GM19324 (cell line): ENCODE data around the gene CNTNAP2.
"Not testable (repeated sequence)": the region's sequence is repeated elsewhere in the genome, so short reads cannot be mapped to it uniquely, and the experiment has no call there.

ENCODE experiments used
- ATAC-seq: cut with Tn5 transposase; IDR thresholded peaks from one replicate; pipeline ENCODE4 v1.9.1; 2021; ENCODE audit warnings: mild to moderate bottlenecking, moderate library complexity; ENCODE audit not compliant: unreplicated experiment, low FRiP score

Gene CNTNAP2

DNA sequence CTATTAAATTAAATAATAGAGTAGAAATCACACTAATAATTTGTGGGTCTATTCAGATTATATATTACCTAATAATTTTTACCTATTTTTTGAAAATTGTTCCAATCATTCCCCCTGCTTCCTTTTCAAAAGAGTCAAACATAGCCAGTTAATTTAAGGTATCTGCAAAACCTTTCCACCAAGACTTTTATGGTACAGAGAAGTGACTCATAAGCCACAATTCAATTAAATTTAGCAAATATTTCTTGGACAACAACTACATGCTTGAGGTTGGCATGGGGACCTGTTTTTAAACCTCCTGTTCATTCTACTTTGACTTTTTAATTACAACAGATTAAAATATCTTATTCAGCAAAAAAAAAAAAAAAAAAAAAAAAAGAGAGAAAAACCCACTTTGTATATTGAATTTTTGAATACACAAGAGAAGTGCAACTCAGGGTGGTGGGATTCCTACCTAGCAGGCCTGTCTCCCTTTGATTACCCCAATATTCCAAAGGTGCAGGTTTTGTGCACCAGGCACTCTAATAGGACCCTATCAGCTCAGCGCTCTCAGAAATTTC, 2172.1 kb downstream of the CNTNAP2 start:
- no peak for ATAC-seq

DNA sequence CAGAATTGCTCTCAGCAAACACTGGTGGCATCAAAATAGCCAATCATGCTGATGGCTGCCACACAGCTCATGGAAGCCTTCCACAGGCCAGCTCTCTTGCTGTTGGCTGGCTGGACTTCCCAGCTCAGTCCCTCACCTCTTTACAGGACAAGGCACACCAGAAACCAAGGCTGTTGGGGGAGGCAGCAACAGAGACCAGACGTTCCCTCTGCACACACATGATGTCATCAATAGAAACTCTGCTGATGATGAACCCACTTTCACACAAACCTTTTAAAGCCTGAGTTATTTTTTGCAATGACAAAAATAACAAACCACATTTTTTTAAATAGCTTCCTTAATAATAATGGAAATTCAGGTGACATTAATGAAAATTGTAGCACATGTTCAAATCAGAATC, 2173.0 kb downstream of the CNTNAP2 start:
- ATAC-seq = no peak

DNA sequence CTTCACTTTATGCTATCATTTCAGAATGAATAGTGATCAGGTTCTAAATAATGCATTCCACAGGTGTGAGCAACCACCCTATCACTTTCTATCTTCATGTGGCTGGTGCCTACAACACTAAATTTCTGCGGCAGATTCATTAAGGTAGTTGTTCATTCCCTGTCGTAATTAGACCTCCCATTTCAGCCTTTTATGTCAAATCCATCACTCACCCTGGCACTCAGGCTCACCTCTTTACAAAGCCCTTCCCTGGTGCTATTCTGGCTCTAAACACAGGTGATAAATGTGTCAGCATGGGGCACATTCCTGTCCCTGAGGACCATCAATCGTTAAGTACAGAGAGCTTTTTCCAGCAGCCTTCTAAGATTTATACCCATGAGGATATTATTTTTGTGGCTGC, 2173.9 kb downstream of the CNTNAP2 start:
- ATAC-seq = no peak

DNA sequence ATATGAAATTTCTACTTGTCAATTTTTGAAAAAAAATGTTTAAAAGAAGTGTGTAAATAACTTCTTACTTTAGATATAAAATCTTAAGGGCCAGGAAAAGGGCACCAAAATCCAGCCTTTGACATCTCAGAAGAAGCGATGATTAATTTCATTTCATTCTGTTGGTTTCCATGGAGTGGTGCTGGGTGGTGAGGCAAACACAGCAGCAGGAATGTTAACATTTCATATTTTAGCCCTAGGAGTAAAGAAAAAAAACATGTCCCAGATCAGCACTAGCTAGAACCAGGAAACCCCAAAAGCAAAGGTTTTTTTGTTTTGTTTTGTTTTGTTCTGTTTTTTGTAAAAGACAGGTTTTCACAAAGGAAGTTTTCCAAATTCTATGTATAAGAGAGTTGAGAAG, 2175.2 kb downstream of the CNTNAP2 start:
- ATAC-seq = no peak

DNA sequence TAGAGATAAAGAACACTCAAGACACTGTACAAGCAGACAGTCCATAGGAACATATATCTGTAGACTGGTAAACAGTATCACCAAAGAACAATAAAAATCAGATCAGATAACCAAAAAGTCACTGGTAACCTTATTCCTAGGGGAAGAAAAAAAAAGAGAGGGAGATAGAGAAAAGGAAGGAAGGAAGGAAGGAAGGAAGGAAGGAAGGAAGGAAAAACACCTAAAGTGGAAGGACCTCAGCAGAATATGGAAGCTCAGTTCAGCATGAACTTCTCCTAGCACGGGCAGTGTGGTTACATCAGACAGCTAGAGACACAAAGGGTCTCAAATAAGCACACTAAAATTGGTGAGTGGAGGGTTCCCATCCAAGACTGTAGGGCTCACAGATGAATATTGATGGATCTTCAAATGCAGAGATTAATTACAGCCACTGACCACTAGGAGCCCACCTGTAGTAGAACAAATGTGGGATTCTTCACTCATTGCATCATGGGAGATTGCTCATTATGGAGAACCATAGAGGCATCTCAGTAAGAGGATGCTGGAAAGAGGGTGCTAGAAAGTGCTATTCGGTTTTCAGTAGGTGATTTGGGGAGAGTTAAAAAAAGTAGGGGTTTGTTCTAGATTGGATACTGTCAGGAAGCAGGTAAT, 2180.5 kb downstream of the CNTNAP2 start:
- ATAC-seq = no peak

DNA sequence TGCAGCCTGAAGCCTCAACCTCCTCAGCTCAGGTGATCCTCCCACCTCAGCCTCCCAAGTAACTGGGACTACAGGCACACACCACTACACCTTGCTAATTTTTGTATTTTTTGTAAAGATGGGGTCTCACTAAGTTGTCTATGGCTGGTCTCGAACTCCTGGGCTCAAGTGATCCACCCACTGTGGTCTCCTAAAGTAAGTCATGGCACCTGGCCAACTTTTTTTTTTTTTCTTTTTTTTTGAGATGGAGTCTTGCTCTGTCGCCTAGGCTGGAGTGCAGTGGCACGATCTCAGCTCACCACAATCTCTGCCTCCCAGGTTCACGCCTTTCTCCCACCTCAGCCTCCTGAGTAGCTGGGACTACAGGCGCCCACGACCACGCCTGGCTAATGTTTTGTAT, 2182.2 kb downstream of the CNTNAP2 start:
- ATAC-seq = not testable (repeated sequence)

DNA sequence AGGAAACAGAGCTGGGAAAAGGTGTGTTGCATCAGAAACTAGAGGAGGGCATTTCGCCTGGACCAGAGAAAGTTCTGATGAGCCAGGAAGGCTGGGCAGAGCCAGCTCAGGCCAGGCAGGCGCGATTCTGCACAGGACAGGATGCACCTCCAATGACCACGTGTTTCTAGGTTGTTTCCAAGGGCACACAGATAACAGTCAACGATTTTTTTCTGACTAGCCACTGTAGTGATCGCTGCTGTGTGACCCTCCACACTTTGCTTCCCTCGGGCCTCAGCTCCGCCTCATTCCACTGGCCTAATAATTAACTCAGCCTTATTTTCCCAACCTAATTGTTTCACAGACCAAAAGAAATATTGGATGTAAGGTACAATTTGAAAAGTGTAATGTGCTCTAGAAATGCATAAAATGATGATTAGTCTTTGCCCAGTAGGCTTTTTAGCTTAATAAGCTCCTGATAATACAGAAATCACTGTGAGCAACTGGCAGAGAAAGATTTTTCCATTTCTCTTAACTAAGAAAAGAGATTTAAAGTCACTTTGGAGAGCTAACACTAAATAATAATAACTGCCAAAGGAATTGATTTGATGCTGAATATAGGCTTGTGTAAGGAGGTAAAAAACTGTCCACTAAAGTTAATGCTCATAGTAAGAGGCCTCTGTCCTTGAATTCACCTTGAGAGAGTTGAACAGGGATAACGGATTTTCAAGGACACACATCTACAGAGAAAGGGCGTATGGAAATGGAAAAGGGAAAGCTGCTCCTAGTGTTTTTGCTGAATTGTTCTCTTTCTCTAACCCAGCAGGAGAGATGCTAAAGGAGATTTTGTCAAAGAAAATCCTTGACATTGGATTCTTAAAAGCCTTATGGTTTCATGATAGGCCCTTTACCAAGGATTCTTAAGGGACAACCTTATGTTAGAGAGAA, 2183.0 kb downstream of the CNTNAP2 start:
- no peak for ATAC-seq

DNA sequence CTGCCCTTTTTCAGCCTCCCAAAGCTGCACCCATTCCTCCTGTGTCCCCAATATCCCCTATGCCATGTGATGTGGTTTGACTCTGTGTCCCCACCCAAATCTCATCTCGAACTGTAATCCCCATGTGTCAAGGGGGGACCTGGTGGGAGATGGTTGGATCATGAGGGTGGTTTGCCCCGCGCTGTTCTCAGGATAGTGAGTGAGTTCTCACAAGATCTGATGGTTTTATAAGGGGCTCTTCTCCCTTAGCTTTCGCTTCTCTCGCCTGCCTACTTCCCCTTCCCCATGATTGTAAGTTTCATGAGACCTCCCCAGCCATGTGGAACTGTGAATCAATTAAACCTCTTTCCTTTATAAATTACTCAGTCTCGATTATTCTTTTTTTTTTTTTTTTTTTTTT, 2185.8 kb downstream of the CNTNAP2 start:
- not testable (repeated sequence) for ATAC-seq

DNA sequence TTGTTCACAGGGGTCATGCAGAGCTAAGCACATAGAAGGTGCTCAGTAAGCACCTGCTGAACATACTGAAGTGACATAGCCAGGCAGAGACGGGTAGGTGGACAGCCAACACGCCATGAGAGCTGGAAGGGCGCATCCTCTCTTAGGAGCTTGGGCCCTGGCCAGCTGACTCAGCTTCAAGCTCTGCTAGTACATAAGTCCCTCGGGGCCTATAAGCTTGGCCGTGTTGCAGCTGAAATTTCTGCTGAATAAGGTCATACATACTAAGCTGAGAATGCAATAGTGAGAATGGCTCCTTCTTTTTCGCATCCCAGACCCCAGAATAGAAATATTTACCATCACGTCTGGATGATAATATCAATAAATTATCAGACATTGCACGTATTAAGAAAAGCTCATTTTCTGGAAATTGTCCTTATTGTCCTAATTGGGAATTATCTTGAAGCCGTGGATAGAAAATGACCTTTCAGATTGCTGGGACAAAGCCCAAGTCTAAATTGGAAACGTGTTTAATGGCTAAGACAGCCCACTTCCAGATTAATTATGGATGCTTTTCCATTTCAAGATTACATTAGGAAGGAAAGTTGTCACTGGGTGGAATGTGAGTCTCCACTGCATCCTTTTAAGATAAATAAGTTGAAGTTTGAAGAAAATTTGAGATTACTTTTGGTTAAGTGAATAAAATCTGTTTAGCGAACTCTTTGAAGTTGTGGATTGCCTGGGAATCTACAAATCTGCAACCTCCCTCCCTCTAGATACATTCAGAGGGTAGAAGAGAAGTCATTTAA, 2186.9 kb downstream of the CNTNAP2 start:
- ATAC-seq = no peak

DNA sequence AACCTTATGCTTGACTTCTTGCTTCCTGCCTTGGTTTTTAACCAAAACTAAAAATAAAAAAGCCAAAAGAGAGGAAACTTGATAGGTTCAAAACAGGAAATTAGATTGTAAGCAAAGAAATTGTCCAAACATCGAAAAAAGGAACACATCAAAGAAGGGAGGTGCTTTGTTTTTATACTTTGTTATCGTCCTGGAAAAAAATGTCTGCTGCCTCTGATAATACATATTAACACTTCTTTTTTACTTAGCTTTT, 2187.4 kb downstream of the CNTNAP2 start:
- ATAC-seq = no peak

DNA sequence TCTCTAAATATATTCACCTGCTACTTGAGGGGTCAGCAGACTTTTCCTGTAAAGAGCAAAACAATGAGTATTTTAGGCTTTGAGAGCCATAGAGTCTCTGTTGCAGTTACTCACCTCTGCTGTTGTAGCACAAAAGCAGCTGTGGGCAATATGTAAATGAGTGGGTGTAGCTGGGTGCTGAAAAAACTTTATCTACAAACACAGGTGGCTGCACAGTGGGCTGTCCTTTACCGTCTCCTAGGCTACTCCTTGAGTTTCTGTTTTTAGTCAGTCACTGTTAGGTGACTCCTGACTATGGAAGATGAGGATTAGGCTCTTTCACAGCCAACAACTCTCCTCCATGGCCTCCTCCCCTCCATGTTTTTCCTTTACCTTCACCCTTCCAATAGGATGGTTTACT, 2187.9 kb downstream of the CNTNAP2 start:
- peak; percentile 53 for ATAC-seq

DNA sequence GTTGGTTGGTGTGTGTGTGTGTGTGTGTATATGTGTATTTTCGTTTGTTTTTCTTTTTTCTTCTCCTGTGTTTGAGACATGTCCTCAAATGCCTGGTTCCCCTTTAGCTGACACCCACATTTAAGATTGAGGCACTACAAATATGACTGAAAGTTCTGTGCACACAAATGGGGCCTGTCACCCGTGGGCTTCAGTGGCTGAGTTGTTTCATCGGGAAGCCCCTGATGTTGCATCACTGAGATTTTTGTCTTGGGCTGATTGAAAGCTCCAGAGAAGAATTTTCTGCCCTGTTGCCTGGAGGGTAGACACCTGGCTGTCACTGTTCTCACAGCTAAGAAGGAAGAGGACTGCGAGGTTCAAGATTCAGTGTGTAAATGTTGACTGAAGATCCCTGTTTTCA, 2190.2 kb downstream of the CNTNAP2 start:
- ATAC-seq = no peak

DNA sequence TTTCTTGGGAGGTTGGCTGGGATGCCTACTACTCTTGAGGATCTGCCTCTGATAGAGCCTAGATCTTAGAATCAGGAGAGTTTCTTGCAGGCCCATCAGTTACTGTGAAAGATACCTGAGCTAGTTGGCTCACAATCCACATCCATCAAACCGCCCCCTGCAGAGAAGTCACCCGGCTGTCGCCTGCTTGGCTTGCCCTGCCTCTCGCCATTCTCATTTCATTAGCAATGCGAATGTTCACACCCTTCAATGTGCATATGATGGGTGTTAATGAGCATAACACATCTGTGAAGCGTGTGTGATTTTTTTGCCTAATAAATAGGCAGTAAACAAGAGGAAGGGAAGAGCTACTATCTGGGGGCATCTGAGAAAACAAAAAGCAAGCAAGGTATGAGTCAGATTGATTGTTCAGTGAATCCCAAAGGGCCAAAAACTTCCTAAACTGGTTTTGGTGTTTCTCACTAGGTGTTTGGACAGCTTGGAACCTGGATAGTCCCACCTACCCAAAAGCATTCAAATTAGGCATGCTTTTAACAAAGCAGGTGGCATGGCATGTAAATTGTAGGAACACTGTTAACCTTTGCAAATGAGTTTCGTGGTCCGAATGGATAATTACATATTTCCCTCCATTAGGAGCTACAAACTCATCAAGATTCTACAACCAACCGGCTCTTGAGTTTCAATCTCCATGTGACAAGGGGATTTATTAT, 2201.7 kb downstream of the CNTNAP2 start:
- ATAC-seq = no peak

DNA sequence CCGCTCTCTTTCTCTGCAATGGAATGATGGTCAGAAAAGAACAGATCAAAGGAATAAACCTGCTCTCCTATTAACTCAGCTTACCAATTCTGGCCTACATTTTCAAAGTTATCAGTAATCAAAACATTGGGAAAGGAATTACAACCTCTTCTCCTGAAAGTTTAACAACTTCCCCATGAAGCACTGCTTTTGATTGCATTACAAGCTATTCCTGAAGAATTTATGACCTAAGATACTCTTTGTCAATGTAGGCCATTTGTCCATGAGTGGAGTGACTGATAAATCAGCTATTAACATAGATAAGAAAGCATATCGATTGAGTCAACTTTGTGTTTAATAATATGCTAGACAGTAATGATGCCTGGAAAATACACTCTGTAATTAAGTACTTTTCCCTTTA, 2202.2 kb downstream of the CNTNAP2 start:
- ATAC-seq = no peak

DNA sequence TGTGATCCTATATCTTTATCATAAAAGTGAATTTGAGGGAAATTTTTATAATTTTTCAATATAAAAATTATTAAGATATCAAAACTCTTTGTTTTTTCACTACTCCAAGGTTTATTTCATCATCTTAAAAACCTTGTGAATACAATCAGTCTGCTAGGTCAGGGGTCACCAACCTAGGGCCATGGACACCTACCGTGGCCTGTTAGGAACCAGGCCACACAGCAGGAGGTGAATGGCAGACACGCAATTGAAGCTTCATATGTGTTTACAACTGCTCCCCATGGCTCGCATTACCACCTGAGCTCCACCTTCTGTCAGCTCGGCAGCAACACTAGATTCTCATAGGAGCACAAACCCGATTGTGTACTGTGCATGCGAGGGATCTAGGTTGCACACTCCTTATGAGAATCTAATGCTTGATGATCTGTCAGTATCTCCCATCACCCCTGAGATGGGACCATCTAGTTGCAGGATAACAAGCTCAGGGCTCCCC, 2202.8 kb downstream of the CNTNAP2 start:
- no peak for ATAC-seq

DNA sequence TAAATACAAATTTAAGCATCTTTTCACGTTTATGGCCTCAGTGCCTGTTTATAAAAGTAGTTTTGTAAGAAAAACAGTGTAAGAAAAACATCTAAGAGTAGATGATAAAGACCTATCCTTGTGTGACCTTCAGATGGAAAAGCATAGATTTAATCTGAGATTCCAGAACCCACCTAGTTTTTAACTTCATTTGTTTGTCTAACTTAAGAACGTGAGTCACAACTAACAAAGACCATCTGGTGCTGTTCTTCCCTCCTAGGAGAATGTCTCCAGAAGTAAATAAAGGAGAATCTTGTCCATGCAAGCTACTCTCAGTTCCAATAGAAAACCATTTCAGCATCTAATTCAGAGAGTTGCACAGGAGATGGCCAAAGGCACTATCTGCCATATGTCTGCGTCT, 2208.6 kb downstream of the CNTNAP2 start:
- ATAC-seq = no peak

DNA sequence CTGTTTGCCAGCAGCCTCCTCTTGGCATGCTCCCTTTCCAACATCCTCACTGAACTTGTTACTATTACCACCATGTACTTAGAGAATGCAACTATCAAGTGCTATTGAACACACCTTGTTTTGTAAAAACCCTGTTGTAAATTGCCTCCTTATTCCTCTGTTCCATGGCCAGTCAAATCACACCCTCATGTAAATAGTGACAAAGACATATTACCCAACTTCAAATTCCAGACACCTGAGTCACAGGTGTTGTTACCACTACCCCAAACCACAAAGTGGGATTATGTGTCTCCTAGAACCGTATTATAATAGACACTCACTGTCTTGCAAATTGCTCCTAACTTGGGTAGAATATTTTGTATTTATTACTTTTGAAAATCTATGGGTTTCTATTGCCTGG, 2210.8 kb downstream of the CNTNAP2 start:
- ATAC-seq = no peak

DNA sequence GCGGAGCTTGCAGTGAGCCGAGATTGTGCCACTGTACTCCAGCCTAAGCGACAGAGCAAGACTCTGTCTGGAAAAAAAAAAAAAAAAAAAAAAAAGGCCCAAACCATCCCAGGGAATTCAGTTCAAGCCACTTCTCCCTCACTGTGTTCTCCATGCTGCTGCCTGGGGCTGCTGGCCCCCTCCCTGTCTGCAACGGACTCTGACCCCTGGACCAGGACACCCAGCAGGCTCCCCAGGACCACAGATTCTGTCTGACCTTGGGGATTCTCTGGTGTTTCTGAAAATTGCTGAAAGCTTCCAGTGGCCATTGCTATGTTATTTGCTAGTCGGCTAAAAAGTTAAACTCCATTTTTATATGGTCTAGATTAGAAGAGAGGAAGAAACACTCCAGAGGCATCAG, 2212.3 kb downstream of the CNTNAP2 start:
- no peak for ATAC-seq

DNA sequence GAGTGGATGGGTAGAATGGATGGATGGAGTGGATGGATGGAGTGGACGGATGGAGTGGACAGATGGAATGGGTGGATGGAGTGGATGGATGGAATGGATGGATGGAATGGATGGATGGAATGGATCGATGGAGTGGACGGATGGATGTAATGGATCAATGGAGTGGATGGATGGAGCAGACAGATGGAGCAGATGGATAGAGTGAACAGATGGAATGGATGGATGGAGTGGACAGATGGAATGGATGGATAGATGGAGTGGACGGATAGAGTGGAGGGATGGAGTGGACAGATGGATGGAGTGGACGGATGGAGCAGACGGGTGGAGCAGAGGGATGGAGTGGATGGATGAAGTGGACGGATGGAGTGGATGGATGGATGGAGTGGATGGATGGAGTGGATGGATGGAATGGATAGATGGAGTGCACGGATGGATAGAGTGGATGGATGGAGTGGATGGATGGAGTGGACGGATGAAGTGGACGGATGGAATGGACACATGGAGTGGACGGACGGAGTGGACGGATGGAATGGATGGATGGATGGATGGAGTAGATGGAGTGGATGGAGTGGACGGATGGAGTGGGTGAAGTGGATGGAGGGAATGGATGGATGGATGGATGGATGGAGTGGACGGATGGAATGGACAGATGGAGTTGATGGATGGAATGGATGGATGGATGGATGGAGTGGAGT, 2213.7 kb downstream of the CNTNAP2 start:
- no peak for ATAC-seq

DNA sequence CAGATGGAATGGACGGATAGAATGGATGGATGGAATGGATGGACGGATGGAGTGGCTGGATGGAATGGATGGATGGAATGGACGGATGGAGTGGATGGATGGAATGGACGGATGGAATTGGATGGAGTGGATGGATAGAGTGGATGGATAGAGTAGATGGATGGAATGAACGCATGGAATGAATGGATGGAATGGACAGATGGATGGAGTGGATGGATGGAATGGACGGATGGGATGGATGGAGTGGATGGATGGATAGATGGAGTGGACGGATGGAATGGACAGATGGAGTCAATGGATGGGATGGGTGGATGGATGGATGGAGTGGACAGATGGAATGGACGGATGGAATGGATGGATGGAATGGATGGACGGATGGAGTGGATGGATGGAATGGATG, 2214.2 kb downstream of the CNTNAP2 start:
- no peak for ATAC-seq
